NCI-H748 (cell line): ENCODE results near the gene ITSN1.
"Not testable (repeated sequence)": the region's sequence is repeated elsewhere in the genome, so short reads cannot be mapped to it uniquely, and the experiment has no call there.

ENCODE experiments used
- DNase-seq: peaks from one replicate; lab custom pipeline; 2025; ENCODE audit not compliant: unreplicated experiment; lab: John Stamatoyannopoulos, UW

The ITSN1 gene

GRCh38 chr21:33721081-33721480 is 78.8 kb downstream of the ITSN1 start:
- no peak for DNase-seq

GRCh38 chr21:33729139-33729538 is 86.8 kb downstream of the ITSN1 start:
- DNase-seq: not testable (repeated sequence)

- DNase-seq: no peak
Observed at GRCh38 chr21:33729641-33730040, 87.3 kb downstream of the ITSN1 start.

- DNase-seq: no peak
Observed at GRCh38 chr21:33731447-33731846, 89.1 kb downstream of the ITSN1 start.

DNA sequence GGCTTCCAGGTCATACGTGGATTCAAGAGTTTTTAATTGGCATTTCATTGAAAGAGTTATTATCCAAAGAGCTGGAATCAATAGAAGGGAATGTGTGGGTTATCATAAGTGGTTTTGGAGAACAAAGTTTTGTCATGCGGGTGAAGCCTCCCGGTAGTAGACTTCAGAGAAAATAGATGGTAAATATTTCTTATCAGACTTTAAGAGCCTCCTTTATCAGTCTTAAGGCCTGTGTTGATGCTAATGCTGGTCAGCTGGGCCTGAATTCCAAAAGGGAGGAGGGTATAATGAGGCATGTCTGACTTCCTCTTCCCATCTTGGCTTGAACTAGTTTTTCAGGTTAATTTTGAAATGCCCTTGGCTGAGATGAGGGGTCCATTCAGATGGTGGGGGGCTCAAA is 89.7 kb downstream of the ITSN1 start:
- no peak for DNase-seq

DNA sequence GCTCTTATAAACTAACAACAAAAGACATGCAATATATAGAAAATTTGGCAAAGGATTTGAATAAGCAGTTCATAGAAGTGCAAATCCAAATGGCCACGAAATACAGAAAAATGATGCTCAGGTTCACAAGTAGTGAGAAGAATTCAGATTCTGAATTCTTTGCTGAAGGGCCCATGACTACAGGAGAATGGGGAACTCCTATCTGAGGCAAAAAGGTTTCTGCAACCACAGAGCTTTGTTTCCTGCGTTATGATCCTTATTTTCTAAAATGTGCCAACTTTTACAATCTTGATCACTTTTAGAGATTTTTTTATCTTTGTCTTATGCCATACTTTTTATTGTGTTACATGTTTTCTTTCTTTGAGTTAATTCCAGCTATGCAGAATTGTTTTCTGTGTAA is 91.3 kb downstream of the ITSN1 start:
- no peak for DNase-seq

DNA sequence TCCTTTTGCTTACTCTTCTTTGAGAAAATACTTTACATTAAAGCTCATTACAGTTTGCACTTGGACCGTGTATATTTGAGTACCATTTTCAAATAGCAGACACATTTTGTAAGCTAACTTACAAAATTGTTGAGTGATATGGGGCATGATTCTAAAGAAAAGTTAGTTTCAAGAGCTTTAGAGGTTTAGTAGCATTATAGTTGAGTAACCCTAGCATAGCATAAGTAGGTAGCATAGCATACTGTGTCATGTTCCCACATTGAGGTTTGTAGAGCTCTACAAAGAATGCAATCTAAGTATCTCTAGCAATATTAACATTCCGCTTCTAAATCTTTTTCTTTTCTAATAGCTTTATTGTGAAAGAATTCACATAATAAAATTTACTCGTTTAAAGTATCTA is 92.0 kb downstream of the ITSN1 start:
- DNase-seq: no peak

GRCh38 chr21:33734818-33735217 is 92.5 kb downstream of the ITSN1 start:
- DNase-seq: no peak

DNA sequence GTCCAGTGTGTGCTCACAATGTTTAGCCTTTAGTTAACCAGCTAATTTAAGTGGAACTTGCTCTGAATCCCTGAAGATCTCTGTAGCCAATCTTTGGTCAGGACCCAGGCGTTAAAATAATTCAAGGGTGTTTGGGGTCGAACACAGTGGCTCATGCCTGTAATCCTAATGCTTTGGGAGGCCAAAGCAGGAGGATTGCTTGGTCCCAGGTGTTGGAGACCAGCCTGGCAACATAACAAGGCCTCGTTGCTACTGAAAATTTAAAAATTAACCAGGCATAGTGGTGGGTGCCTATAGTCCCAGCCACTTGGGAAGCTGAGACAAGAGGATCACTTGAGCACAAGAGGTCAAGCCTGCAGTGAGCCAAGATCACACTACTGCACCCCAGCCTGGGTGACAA is 94.3 kb downstream of the ITSN1 start:
- DNase-seq: no peak

GRCh38 chr21:33739701-33740100 is 97.4 kb downstream of the ITSN1 start:
- no peak for DNase-seq

DNA sequence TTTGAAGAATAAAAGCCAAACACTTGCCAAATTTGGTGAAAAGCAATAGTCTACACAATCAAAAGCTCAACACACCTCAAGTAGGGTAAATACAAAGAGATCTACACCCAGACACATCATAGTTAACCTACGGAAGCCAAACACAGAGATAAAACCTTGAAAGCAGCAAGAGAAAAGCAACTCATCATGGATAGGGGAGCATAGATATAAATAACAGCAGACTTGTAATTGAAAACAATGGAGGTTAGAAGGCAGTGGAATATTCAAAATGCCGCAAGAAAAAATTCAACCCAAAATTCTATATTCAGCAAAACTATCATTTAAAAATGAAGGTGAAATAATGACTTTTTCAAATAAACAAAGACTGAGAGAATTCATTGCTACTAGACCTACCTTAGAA is 105.1 kb downstream of the ITSN1 start:
- no peak for DNase-seq

- DNase-seq: no peak
Observed at GRCh38 chr21:33748903-33749302, 106.6 kb downstream of the ITSN1 start.

DNA sequence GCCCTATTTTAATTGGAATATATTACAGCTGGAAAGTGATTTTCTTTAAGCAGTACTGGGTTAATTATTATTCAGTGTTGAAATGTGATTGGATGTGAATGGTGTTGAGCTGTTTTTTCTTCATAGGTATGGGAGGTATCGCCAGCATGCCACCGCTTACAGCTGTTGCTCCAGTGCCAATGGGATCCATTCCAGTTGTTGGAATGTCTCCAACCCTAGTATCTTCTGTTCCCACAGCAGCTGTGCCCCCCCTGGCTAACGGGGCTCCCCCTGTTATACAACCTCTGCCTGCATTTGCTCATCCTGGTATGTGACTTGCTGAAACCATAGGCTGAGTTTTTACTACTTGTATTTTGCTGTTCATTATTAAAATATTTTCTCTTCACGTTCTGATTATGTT is 107.7 kb downstream of the ITSN1 start:
- DNase-seq: no peak

- DNase-seq: no peak
Observed at GRCh38 chr21:33751120-33751519, 108.8 kb downstream of the ITSN1 start.

- DNase-seq: no peak
Observed at GRCh38 chr21:33751533-33751932, 109.2 kb downstream of the ITSN1 start.

DNA sequence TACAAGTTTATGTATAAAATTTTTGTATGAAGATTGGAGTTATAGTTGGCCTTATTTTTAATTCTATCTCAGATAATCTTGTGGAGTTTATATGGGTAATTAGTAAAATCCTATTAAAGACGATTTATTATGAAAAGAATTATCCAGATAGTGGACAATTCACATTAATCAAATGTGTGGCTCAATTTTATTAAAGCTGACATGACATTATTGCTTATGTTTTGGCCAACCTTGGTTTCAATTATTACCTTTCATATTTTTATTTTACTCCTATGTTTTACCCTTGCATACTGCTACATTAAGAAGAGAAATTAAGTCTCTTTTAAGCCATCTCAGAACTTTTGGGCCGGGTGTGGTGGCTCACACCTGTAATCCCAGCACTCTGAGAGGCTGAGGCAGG is 110.0 kb downstream of the ITSN1 start:
- DNase-seq: no peak

DNA sequence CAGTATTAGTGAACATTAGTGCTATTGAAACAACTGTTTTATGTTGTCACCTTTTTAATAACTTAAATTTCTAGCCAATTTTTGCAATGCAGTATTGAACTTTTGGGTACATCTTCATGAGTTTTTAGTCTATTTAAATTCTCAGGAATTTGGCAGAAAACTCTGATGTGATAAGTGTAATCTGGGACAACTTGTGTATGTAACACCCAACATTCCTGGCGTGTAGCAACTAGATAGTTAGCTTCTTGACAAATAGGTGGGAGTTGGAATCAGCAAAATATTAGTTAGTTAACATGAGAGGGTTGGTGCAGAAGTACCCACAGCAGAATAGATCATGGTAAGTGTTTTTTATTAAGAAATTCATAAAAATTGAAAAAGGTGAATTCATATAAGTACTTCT is 111.6 kb downstream of the ITSN1 start:
- no peak for DNase-seq

GRCh38 chr21:33754481-33754880 is 112.2 kb downstream of the ITSN1 start:
- DNase-seq: no peak

DNA sequence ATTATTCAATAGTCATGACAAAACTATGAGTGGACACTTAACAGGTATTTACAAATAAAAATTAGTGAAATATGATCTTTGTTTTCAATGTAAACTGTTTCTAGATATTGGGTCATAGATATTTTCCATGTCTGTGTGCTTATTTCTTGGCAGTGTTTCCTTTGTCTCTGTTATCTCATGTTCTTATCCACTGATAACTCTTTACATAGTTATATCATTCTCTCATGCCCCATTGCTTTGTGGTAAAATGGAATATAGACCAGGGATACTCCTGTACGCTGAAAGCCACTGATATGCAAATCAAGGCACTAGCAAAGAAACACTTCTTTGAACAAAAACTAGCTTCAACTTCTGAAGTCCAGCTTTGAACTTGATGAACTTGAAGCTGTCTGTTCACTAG is 113.1 kb downstream of the ITSN1 start:
- DNase-seq: no peak

DNA sequence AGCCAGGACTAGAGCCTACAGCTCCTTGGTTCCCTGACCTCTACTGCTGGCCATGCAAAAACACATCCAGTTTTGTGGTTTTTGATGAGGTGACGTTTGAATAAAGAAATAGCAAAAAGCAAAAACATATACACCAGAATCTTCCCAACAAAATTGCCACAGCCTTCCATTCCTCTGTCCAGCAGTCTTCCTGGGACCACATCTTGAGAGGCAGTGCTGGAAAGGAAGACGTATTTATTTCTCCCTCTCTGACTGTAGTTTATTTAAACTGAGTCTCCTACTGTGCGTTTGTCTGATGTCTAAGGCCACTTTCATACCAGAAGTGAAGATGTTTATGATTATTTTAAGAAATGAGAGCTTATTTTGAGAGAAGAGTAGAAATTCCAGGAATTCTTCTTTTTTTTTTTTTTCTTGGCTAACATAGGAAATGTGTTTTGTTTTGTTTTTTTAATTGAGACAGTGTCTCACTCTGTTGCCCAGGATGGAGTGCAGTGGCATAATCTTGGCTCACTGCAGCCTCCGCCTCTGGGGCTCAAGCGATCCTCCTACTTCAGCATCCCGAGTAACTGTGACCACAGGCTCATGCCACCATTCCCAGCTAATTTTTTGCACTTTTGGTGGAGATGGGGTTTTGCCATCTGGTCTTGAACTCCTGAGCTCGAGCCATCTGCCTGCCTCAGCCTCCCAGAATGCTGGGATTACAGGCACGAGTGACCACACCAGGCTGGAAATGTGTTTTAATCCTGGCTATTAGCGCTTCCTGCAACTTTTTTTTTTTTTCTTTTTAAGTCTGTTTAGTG is 118.5 kb downstream of the ITSN1 start:
- DNase-seq: no peak

DNA sequence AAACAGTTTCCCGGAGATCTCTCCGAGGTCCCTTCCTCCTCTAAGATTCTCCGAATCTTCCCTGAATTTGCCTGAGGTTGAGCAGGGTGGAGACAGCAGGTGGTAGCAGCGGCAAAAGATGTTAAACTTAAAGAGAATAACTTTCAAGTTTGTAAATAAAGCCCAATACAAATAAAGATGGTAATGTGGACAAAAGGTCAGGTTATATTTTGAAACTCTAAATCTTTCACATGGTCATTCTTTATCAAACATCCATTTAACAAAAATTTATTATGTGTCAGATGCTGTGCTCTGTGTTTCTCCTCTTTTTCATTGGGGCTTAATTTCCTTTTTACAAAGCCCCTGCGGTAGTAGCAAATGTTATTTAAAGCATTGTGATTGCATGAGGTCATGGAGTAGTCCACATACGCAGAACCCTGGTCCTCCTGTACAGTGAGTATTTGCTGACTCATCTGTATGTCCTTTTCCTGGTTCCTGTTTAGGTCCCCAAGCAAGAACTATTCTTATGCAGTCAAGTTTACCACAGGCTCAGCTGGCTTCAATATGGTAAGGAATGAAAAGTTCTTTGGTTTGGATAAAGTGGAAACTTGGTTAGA is 119.2 kb downstream of the ITSN1 start:
- no peak for DNase-seq

DNA sequence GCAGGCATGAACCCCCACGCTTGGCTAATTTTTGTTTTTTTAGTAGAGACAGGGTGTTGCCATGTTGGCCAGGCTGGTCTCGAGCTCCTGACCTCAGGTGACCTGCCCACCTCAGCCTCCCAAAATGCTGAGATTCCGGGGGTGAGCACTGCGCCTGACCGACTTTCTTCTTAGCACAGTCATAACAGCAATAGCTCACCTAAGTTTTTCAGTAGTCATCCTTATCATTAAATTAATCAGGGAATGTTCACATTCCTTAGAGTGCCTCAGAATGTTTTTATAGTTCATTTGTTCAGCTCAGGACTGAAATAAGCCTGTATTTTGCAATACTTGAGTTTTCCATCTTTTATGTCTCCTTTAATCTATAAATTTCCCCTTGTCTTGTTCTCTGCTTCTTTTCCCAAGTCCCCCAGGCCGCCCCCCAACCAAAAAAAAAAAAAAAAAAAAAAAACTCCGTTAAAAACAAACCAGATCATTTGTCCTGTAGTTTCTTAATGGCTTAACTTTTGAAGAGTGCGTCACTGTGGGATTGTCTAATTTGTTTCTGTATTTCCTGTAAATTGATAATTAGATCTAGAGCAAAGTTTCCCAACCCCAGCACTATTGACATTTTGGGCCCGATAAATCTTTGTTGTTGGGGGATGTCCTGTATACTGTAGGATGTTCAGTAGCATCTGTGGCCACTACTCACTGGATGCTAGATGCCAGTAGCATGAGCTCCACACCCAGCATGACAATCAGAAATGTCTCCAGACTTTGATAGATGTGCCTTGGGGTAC is 120.7 kb downstream of the ITSN1 start:
- no peak for DNase-seq
